ENCODE results near the gene NINJ1. TPM values are rescaled to one million over a fixed set of nuclear protein-coding genes. Genes with fewer than 3 reads are reported as not detected.

Gene NINJ1, protein sequence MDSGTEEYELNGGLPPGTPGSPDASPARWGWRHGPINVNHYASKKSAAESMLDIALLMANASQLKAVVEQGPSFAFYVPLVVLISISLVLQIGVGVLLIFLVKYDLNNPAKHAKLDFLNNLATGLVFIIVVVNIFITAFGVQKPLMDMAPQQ
- total RNA-seq, result 10 to 100 TPM; 20.1 to 21.9 TPM

DNA sequence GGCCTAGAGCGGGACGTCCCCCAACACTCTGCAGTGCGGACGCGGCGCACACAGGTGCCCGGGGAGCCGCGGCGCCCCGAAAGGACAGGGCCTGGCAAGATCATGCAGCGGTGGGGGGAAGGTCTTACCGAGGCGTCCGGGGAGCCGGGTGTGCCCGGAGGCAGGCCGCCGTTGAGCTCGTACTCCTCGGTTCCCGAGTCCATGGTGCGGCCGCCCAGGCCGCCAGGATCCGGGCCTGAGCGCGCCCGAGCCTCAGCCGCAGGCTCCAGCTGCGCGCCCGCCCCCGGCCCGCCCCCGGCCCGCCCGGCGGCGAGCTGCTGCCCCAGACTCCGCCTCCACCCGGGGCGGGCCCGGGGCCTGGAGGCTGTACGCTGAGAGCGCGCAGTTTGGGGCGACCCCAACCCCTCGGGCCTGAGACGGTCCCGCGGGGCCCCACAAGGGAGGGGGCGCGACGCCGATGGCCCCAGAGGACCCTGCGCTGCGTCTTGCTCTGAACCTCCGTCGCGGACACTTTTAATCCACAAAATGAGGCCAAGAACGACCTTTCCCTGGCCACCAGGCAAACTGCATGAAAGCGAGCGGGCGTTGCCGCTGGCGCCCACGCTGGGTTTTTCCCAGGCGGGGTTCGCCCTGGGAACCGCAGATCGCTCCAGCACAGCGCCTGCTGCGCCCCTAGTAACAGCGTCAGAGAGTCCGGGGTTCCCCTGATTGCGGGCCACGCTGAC is at the start of gene NINJ1:
Gene NINJ1 (minus strand): TSS at position 237 of the 725 bp plus-strand sequence. CDS start 34 bp downstream, at position 203.
- peak within 1 kb of the TSS; percentile 54 to 85 for H3K27ac Mint-ChIP-seq
- ATAC-seq, result peak; percentile 90 to 92
- H3K4me1 Mint-ChIP-seq (ENCODE audit: low read depth in 2 of 2), result peaks cover 16 to 33% of the 10 kb centered on the region in 2 donors
- H3K36me3 Mint-ChIP-seq, result no peaks in the 10 kb centered on the region
- peaks cover 0 to under 1% of the 10 kb centered on the region in 2 donors for H3K27me3 Mint-ChIP-seq
- no peaks in the 10 kb centered on the region for H3K9me3 Mint-ChIP-seq
- DNase-seq (ENCODE audit: low spot score), result peak; percentile 95
- H3K4me3 Mint-ChIP-seq, result peak within 1 kb of the TSS; percentile 78

DNA sequence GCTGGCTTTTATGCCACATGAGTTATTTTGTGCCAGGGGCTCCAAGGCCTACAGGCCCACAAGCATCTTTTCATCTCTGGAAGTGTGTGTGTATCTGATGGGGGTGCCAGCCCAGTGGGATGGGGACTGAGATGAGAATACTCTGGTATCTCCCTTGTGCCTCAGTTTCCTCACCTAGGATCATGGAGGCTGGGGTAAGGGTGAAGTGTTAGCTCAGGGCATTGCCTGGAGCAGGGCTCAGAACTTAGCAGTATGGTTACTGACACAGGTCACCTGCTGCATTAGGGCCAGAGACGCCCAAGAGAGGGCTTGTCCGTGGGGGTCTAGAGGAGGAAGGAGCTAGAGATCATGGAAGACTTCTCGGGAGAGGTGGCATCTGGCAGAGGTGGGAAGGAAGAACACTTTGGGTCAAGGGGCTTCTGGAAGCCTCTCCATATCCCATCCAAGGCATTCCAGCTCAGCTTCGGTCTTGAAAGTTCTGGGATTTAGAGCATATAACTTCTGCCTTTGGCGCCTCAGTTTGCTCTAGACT is 49.1 kb upstream of the NINJ1 start:
- Mint-ChIP-seq H3K9me3 (no peaks in the 10 kb centered on the region), H3K27me3 (peaks cover 36 to 42% of the 10 kb centered on the region in 2 donors), H3K27ac (no peak overlapping the region), H3K4me1 (ENCODE audit: low read depth in 2 of 2) (no peaks in the 10 kb centered on the region), H3K4me3 (peak overlapping the region; percentile 63), H3K36me3 (no peaks in the 10 kb centered on the region)
- DNase-seq (ENCODE audit: low spot score), result no peak
- no peak for ATAC-seq

DNA sequence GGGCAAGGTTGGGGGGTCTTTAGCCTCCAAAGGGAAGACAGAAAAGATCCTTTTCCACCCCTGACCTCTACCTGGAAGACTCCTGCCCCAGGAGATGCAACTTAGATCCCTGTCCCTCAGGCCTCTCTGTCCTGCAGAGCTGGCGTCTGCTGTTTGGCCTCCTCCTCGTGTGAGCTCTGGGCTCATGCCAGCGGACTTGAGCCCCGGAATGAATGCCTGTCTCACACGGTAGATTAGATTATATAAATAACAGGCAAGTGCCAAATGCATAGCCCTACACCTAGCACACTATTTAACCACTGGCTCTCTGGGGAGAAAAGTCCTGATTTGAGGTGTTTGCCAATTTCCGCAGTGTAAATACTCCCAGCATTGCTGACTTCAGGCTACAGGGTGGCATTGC is 48.5 kb upstream of the NINJ1 start:
- ATAC-seq (no peak), DNase-seq (ENCODE audit: low spot score) (no peak)
- H3K9me3 Mint-ChIP-seq, result no peaks in the 10 kb centered on the region
- no peaks in the 10 kb centered on the region for H3K36me3 Mint-ChIP-seq
- H3K4me3 Mint-ChIP-seq, result peak overlapping the region; percentile 63
- no peaks in the 10 kb centered on the region for H3K4me1 Mint-ChIP-seq (ENCODE audit: low read depth in 2 of 2)
- H3K27me3 Mint-ChIP-seq, result peaks cover 34 to 40% of the 10 kb centered on the region in 2 donors
- no peak overlapping the region for H3K27ac Mint-ChIP-seq

DNA sequence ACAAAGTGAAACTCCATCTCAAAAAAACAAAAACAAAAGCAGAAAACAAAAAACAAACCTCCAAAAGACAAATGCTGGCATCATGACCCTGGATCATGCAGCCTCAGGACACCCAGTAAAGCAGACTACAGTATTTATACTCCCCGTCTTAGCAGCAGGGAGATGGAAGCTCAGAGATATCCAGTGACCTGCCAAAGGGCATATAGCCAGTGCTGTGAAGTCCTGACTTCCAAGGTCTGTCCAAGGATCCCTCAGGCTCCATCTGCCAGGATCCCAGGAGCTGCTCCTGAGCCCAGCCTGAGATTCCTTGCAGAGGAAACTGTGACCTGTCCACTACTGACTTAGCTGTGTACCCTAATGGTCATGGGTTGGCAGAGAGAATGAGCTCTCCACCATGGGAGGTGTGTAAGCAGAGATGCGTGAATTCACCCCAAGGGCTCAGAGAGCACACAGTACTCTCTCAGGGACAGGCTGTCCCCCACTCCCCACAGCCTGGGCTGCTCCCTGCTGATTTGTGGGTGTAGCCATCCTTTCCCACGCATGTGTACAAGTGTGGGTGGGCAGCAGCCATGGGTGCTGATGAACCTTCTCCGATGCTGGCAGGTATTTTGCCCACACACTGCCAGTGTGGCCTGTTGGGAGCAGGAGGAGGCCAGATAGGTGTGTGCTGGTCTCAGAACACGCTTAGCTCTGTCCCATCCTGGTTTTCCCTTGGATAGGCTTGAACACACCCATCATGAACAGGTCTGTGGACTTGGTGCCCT is 47.8 kb upstream of the NINJ1 start:
- no peak overlapping the region for H3K27ac Mint-ChIP-seq
- DNase-seq (ENCODE audit: low spot score), result no peak
- H3K9me3 Mint-ChIP-seq, result no peaks in the 10 kb centered on the region
- H3K4me3 Mint-ChIP-seq, result no peak overlapping the region
- H3K27me3 Mint-ChIP-seq, result peaks cover 29 to 36% of the 10 kb centered on the region in 2 donors
- no peaks in the 10 kb centered on the region for H3K4me1 Mint-ChIP-seq (ENCODE audit: low read depth in 2 of 2)
- no peak for ATAC-seq
- H3K36me3 Mint-ChIP-seq, result no peaks in the 10 kb centered on the region

DNA sequence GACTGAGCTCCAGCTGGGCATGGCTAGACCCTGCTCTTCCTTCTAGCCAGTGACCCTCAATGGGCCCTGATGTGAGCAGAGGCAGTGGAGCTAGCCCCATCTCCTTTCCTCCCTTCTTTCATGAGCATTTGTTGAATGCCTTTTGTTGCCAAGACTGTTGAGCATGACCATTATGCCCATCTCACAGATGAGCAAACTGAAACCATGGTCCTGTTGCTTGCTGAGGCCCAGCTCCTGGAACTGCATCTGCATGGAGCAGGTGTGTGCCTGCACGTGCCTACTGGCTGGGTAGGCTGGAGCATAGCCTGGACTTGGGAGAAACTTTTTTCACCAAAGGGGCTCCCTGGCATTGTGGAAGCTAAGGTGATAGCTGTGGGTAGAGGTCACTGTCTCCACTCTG is 46.9 kb upstream of the NINJ1 start:
- Mint-ChIP-seq H3K9me3 (no peaks in the 10 kb centered on the region), H3K4me3 (no peak overlapping the region), H3K4me1 (ENCODE audit: low read depth in 2 of 2) (no peaks in the 10 kb centered on the region), H3K27me3 (peaks cover 29 to 32% of the 10 kb centered on the region in 2 donors), H3K36me3 (no peaks in the 10 kb centered on the region), H3K27ac (no peak overlapping the region)
- DNase-seq (ENCODE audit: low spot score) (no peak), ATAC-seq (no peak)

DNA sequence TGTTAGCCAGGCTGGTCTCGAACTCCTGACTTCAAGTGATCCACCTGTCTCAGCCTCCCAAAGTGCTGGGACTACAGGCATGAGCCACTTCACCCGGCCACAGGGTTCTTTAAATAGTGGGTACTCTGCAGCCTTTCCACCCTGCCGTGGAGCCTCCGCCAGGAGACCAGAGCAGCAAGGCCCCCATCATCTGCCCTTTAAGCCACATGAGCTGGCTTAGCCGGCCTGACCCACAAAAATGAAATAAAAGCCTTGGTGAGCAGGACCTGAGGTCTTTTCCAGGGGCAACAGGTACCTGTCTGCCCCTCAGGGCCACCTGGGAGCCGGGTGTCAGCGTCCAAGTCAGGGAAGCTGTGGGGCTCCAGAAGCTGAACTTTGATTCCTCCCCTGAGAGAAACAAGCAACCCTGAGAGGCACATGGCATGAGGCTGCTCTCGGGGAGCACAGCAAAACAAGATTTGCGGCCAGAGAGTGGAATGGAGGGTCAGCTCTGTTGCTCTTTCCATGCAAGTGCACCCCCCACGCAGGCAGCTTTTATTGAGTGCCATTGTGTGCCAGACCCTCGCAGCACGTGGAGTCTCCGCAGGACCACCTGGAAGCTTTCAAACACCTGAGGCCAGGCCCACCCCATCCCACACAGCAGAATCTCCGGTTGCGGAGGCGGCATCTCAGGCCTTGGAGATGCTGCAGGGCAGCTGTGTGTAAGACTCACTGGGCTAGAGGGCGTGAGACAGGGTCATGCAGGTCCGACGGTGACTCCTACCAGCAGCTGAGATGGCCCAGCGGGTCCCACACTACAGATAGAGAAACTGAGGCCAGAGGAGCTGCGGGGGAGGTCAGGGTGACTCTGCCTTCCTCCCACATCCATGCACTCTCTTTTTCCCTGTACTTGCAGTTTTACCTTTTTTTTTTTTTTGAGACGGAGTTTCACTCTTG is 45.1 kb upstream of the NINJ1 start:
- Mint-ChIP-seq H3K4me3 (no peak overlapping the region), H3K9me3 (no peaks in the 10 kb centered on the region), H3K36me3 (no peaks in the 10 kb centered on the region), H3K4me1 (ENCODE audit: low read depth in 2 of 2) (no peaks in the 10 kb centered on the region), H3K27ac (no peak overlapping the region), H3K27me3 (peaks cover 27 to 29% of the 10 kb centered on the region in 2 donors)
- DNase-seq (ENCODE audit: low spot score) (no peak), ATAC-seq (no peak)

DNA sequence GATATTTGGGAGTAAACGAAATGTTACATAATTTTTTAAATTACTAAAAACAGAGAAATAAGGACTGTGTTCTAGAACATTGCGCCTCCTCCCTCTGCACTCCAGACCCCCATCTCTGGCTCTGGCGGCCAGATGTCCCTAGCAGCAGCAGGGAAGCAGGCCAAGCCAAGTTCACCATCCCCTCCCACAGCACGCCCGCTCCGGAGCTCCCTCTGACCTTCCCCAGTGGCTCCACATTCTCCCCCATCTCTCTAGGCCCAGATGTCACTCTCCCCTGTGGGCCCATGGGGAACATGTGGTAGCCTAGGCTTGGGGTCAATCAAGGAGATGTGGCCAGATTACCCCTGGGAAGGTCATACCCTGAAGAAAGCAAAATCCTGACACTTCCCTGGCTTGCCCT is 43.6 kb upstream of the NINJ1 start:
- Mint-ChIP-seq H3K4me1 (ENCODE audit: low read depth in 2 of 2) (peaks cover 3 to 6% of the 10 kb centered on the region in 2 donors), H3K4me3 (no peak overlapping the region), H3K27ac (no peak overlapping the region), H3K27me3 (peaks cover 21 to 23% of the 10 kb centered on the region in 2 donors), H3K36me3 (no peaks in the 10 kb centered on the region), H3K9me3 (no peaks in the 10 kb centered on the region)
- no peak for DNase-seq (ENCODE audit: low spot score)
- ATAC-seq, result no peak

DNA sequence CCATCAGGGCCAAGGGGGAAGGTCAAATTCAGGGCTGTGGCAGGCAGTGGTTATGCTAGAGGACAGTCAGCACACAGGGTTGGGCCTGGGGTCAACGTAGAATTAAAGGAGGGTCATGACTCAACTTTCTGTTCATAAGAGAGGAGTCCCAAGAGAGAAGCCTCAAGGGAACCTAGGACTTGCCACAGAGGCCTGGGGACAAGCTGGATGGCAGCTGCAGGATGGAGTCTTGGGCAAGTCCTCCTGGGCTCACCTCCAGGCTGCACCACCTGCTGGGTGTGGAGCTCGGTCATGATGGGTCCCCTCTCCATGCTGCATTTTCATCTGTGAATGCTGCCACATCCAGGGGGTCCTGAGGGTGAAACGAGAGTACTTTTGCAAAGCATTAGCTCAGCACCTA is 40.9 kb upstream of the NINJ1 start:
- no peak overlapping the region for H3K27ac Mint-ChIP-seq
- H3K36me3 Mint-ChIP-seq, result no peaks in the 10 kb centered on the region
- peaks cover 2 to 14% of the 10 kb centered on the region in 2 donors for H3K27me3 Mint-ChIP-seq
- H3K4me3 Mint-ChIP-seq, result no peak overlapping the region
- no peak for DNase-seq (ENCODE audit: low spot score)
- no peak for ATAC-seq
- peaks cover 3 to 6% of the 10 kb centered on the region in 2 donors for H3K4me1 Mint-ChIP-seq (ENCODE audit: low read depth in 2 of 2)
- H3K9me3 Mint-ChIP-seq, result no peaks in the 10 kb centered on the region

DNA sequence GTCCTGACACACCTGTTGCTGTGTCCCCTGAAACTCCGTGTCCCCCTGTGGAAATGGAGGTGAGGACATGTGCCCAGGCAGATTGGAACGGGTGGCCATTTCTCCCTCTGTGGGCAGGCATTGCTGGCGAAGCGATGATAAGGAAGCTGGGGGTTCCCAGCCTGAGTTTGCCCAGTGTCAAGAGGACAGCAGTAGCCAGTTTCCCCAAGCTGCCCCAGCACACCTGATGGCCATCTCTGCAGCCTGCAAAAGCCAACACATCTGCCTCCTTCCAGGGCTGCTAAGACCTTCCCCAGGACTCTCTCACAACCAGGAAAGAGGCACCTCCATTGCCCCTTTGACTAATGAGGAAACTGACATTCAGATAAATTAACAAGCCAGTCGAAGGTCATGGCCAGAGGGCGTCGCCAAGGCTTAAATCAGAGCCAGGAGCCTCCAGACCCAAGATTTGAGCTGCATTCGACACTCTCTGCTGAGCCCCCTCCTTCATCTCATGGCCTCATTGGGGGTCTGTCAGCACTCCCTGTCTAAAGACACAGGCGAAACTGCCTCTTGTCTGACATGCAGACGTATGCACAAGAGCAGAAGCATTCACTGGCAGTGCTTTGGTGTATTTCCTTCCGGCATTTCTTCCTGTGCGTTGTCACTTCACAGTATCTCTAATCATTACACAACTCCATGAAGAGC is 39.5 kb upstream of the NINJ1 start:
- no peak overlapping the region for H3K4me3 Mint-ChIP-seq
- no peaks in the 10 kb centered on the region for H3K9me3 Mint-ChIP-seq
- ATAC-seq (peak in 1 of 2 donors; percentile 21), DNase-seq (ENCODE audit: low spot score) (no peak)
- no peak overlapping the region for H3K27ac Mint-ChIP-seq
- H3K36me3 Mint-ChIP-seq, result no peaks in the 10 kb centered on the region
- peaks cover 0 to 9% of the 10 kb centered on the region in 2 donors for H3K27me3 Mint-ChIP-seq
- H3K4me1 Mint-ChIP-seq (ENCODE audit: low read depth in 2 of 2), result peaks cover 3 to 6% of the 10 kb centered on the region in 2 donors

DNA sequence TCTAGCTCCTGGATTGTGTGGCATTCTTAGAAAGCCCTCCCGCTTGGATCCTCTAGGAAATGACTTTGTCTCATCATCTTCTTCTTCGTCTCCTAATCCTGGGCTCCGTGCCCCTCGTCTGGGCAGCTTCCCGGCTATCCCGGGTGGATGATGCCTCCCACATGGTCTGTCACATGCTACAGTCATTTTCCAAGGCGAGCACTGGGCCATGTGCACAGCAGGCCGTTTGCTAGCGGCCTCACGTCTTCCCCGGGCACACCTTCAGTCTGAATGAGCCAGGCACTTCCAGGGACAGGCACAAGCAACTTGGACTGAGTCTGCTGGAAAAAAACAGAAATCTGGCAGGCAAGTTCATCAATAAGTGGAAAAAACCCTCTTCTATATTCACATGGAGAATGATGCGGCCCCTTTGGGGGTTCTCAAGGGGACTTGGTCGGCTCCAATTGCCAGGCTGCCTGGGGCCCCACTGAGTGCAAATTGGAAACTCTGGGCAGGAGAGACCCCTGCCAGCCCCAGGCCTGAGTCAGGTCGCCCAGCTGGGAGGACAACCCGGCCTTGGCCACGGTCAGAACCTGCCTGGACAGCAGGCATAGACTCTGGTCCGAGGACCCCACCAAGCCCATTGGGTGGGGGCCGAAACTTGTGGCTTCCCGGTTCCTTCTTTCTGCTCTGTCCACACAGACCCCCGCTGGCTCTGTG is 38.8 kb upstream of the NINJ1 start:
- Mint-ChIP-seq H3K36me3 (no peaks in the 10 kb centered on the region), H3K4me1 (ENCODE audit: low read depth in 2 of 2) (peaks cover 3 to 6% of the 10 kb centered on the region in 2 donors), H3K27ac (no peak overlapping the region), H3K27me3 (peaks cover 0 to 10% of the 10 kb centered on the region in 2 donors), H3K4me3 (no peak overlapping the region), H3K9me3 (no peaks in the 10 kb centered on the region)
- no peak for ATAC-seq
- no peak for DNase-seq (ENCODE audit: low spot score)

DNA sequence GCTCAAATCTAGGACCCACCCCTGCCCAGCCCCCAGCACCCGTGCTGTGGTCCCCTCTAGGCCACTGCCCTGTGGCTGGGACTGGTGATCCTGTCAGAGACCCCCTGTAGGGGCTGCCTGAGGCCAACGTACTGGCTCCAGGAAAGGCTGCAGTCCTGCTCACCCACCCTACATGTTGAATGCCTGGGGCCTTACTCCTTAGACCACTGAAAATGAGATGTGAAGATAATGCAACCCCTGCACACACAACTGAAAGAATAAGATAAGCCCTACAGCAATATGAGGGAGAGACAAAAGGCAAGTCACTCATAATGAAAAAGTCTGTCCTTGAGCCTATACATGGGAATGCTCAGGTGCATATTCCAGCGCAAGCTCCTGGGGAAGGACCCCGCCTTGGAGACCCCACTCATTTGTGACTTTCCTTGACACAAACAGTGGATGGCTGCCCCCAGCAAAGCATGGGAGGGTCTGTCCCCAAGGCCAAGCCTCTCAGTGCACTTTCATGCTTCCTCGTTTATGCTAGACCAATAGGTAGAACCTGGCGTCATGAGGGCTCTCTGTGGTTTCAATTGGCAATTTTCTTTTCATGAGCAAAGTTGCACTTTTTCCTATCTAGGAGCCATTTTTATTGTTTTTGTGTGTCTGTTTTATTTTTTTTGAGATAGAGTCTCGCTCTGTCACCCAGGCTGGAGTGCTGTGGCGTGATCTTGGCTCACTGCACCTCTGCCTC is 37.4 kb upstream of the NINJ1 start:
- H3K27me3 Mint-ChIP-seq, result peaks cover 0 to 10% of the 10 kb centered on the region in 2 donors
- H3K27ac Mint-ChIP-seq, result no peak overlapping the region
- ATAC-seq (no peak), DNase-seq (ENCODE audit: low spot score) (no peak)
- H3K9me3 Mint-ChIP-seq, result no peaks in the 10 kb centered on the region
- no peak overlapping the region for H3K4me3 Mint-ChIP-seq
- no peaks in the 10 kb centered on the region for H3K36me3 Mint-ChIP-seq
- H3K4me1 Mint-ChIP-seq (ENCODE audit: low read depth in 2 of 2), result peaks cover 3 to 6% of the 10 kb centered on the region in 2 donors

DNA sequence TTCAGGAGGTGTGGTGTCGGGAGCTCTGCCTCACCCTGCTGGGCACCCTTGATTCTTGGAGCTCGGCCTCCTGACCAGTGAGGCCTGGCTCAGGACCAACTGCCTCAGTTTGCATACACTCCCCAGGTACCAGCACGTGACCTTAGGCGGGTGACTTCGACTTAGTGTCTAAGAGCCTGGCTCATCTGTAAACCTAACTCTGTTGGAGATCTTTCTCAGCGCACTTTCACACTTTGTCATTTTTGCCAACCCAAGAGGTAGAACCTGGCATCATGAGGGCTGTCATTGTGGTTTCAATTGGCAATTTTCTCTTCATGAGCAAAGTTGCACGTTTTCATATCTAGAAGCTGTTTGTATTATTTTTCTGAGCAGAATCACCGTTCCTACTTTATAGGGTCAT is 36.5 kb upstream of the NINJ1 start:
- Mint-ChIP-seq H3K27ac (no peak overlapping the region), H3K27me3 (peaks cover 0 to 10% of the 10 kb centered on the region in 2 donors), H3K4me3 (no peak overlapping the region), H3K4me1 (ENCODE audit: low read depth in 2 of 2) (peaks cover 3 to 6% of the 10 kb centered on the region in 2 donors), H3K9me3 (no peaks in the 10 kb centered on the region), H3K36me3 (no peaks in the 10 kb centered on the region)
- DNase-seq (ENCODE audit: low spot score) (no peak), ATAC-seq (peak in 1 of 2 donors; percentile 53)

All from natural killer cell treated with Interleukin-12 subunit alpha and Interleukin-12 subunit beta and Interleukin-15 and Interleukin-18, amount 100 ng/mL, for 72 hours (primary cell).